ENCODE results near the gene NUDT1. TPM values are rescaled to one million over a fixed set of nuclear protein-coding genes. Genes with fewer than 3 reads are reported as not detected.

NUDT1 gene
- total and polyA plus RNA-seq, 7 experiments from 2014 or later, result 14.0 to 77.7 (median 22.7) TPM

GRCh38 chr7:2232766-2233520 lies 9.1 kb upstream of the NUDT1 start, which contains the start of gene MAD1L1:
Gene MAD1L1, minus strand, starts transcription at chr7:2232945. Its CDS starts 2,812 bp downstream, at chr7:2230133.
- Mint-ChIP-seq H3K36me3 (peaks cover 0 to 26% (median 4%) of the 10 kb centered on the region in 5 donors), H3K27ac (peak within 1 kb of the TSS; percentile 66 to 91 (median 86)), H3K4me3 (peak within 1 kb of the TSS; percentile 88 to 98 (median 95)), H3K9me3 (peaks cover 0 to 2% (median 0%) of the 10 kb centered on the region in 11 donors), H3K4me1 (peaks cover 16 to 58% (median 31%) of the 10 kb centered on the region in 7 donors), H3K27me3 (no peaks in the 10 kb centered on the region)
- intact Hi-C loops (cut with micrococcal nuclease), result loop anchor here (1.0 to 10.0 kb wide), 11 partner anchors 9 to 1188 kb away; partner anchors contain the start of genes EIF3B (in 2 of the 2), MRM2 (in 2 of the 2), NUDT1 (in 2 of the 2) and BRAT1 (in 1 of the 2)
- peaks cover 0 to 50% (median 0%) of the 10 kb centered on the region in 3 experiments for H3K36me3 ChIP-seq (ENCODE audit: control insufficient read depth in 2 of 3, insufficient read depth in 3 of 3, low read length in 3 of 3)
- H3K27me3 ChIP-seq (ENCODE audit: control insufficient read depth in 2 of 2, insufficient read depth in 2 of 2, low read length in 2 of 2), result no peaks in the 10 kb centered on the region
- ATAC-seq, result peak; percentile 90
- POLR2A ChIA-PET, result interaction anchor here (0.6 to 2.8 kb wide), 5 partner anchors 8 to 1869 kb away, joined by 3 to 12 read pairs (median 3); partner anchors contain the start of genes MRM2 and NUDT1
- peak within 1 kb of the TSS; percentile 80 for H3K27ac ChIP-seq (ENCODE audit: low read depth, low read length)
- CTCF ChIA-PET, result no interaction called here
- DNase-seq, result peak; percentile 75 to 90 (median 88)
- H3K9me3 ChIP-seq (ENCODE audit: control insufficient read depth in 2 of 3, low read length in 3 of 3), result no peaks in the 10 kb centered on the region
- H3K4me1 ChIP-seq (ENCODE audit: control insufficient read depth in 2 of 2, insufficient read depth in 2 of 2, low read length in 2 of 2), result peaks cover 13 to 27% of the 10 kb centered on the region in 2 donors
- peak within 1 kb of the TSS; percentile 99 for H3K4me3 ChIP-seq (ENCODE audit: low read length)

GRCh38 chr7:2233926-2234325 lies 8.1 kb upstream of the NUDT1 start:
- Histone ChIP-seq H3K27me3 (ENCODE audit: control insufficient read depth in 2 of 2, insufficient read depth in 2 of 2, low read length in 2 of 2) (no peaks in the 10 kb centered on the region), H3K4me1 (ENCODE audit: control insufficient read depth in 2 of 2, insufficient read depth in 2 of 2, low read length in 2 of 2) (peaks cover 13 to 27% of the 10 kb centered on the region in 2 donors), H3K36me3 (ENCODE audit: control insufficient read depth in 2 of 3, insufficient read depth in 3 of 3, low read length in 3 of 3) (peaks cover 0 to 54% (median 0%) of the 10 kb centered on the region in 3 experiments), H3K4me3 (ENCODE audit: low read length) (no peak overlapping the region), H3K27ac (ENCODE audit: low read depth, low read length) (no peak overlapping the region), H3K9me3 (ENCODE audit: control insufficient read depth in 2 of 3, low read length in 3 of 3) (no peaks in the 10 kb centered on the region)
- intact Hi-C loops (cut with micrococcal nuclease), result loop anchor here (1.0 to 10.0 kb wide), 7 partner anchors 120 to 1189 kb away; partner anchors contain the start of genes EIF3B (in 2 of the 2), BRAT1 (in 1 of the 2), GPR146 (in 1 of the 2) and IQCE (in 1 of the 2)
- H3K4me1 Mint-ChIP-seq, result peaks cover 16 to 56% (median 31%) of the 10 kb centered on the region in 7 donors
- H3K36me3 Mint-ChIP-seq, result peaks cover 0 to 25% (median 4%) of the 10 kb centered on the region in 5 donors
- H3K27ac Mint-ChIP-seq, result peak overlapping the region in 5 of 9 donors; percentile 18 to 78 (median 51)
- no peaks in the 10 kb centered on the region for H3K27me3 Mint-ChIP-seq
- ChIA-PET CTCF (no interaction called here), POLR2A (interaction anchor here (0.6 kb wide), 1 partner anchor 424 kb away, joined by 3 read pairs; no protein-coding TSS in a partner anchor)
- DNase-seq, result no peak
- ATAC-seq, result no peak
- H3K9me3 Mint-ChIP-seq, result peaks cover 0 to 2% (median 0%) of the 10 kb centered on the region in 11 donors
- peak overlapping the region in 9 of 10 donors; percentile 52 to 88 (median 66) for H3K4me3 Mint-ChIP-seq

- Mint-ChIP-seq H3K9me3 (peaks cover 0 to 2% (median 0%) of the 10 kb centered on the region in 11 donors), H3K4me3 (peak overlapping the region in 1 of 10 donors; percentile 38), H3K36me3 (peaks cover 0 to 18% (median 4%) of the 10 kb centered on the region in 5 donors), H3K27ac (peak overlapping the region in 3 of 9 donors; percentile 24 to 29 (median 25)), H3K27me3 (no peaks in the 10 kb centered on the region), H3K4me1 (peaks cover 6 to 39% (median 23%) of the 10 kb centered on the region in 7 donors)
- H3K4me1 ChIP-seq (ENCODE audit: control insufficient read depth in 2 of 2, insufficient read depth in 2 of 2, low read length in 2 of 2), result peaks cover 0 to 8% of the 10 kb centered on the region in 2 donors
- DNase-seq, result no peak
- peak; percentile 65 for ATAC-seq
- H3K27ac ChIP-seq (ENCODE audit: low read depth, low read length), result no peak overlapping the region
- no peaks in the 10 kb centered on the region for H3K27me3 ChIP-seq (ENCODE audit: control insufficient read depth in 2 of 2, insufficient read depth in 2 of 2, low read length in 2 of 2)
- intact Hi-C loops (cut with micrococcal nuclease), result loop anchor here in 1 of 2 donors (10.0 kb wide), 3 partner anchors 312 to 1192 kb away; partner anchors contain the start of genes GPR146 and PSMG3
- H3K36me3 ChIP-seq (ENCODE audit: control insufficient read depth in 2 of 3, insufficient read depth in 3 of 3, low read length in 3 of 3), result peaks cover 0 to 55% (median 0%) of the 10 kb centered on the region in 3 experiments
- no peaks in the 10 kb centered on the region for H3K9me3 ChIP-seq (ENCODE audit: control insufficient read depth in 2 of 3, low read length in 3 of 3)
- ChIA-PET POLR2A (no interaction called here), CTCF (no interaction called here)
- H3K4me3 ChIP-seq (ENCODE audit: low read length), result no peak overlapping the region
Measured at GRCh38 chr7:2237109-2237602, 4.9 kb upstream of the NUDT1 start.

- H3K4me3 ChIP-seq (ENCODE audit: low read length), result no peak overlapping the region
- no peak overlapping the region for H3K27ac ChIP-seq (ENCODE audit: low read depth, low read length)
- H3K9me3 ChIP-seq (ENCODE audit: control insufficient read depth in 2 of 3, low read length in 3 of 3), result no peaks in the 10 kb centered on the region
- Mint-ChIP-seq H3K4me1 (peaks cover 6 to 34% (median 20%) of the 10 kb centered on the region in 7 donors), H3K4me3 (peak overlapping the region in 2 of 10 donors; percentile 29 to 39), H3K9me3 (no peaks in the 10 kb centered on the region), H3K36me3 (peaks cover 0 to 18% (median 4%) of the 10 kb centered on the region in 5 donors), H3K27ac (no peak overlapping the region), H3K27me3 (no peaks in the 10 kb centered on the region)
- ChIA-PET CTCF (no interaction called here), POLR2A (interaction anchor here (1.4 kb wide), 1 partner anchor 11 kb away, joined by 3 read pairs; no protein-coding TSS in a partner anchor)
- H3K27me3 ChIP-seq (ENCODE audit: control insufficient read depth in 2 of 2, insufficient read depth in 2 of 2, low read length in 2 of 2), result no peaks in the 10 kb centered on the region
- H3K4me1 ChIP-seq (ENCODE audit: control insufficient read depth in 2 of 2, insufficient read depth in 2 of 2, low read length in 2 of 2), result peaks cover 0 to 5% of the 10 kb centered on the region in 2 donors
- peaks cover 0 to 51% (median 0%) of the 10 kb centered on the region in 3 experiments for H3K36me3 ChIP-seq (ENCODE audit: control insufficient read depth in 2 of 3, insufficient read depth in 3 of 3, low read length in 3 of 3)
- intact Hi-C loops (cut with micrococcal nuclease), result loop anchor here in 1 of 2 donors (10.0 kb wide), 3 partner anchors 314 to 1194 kb away; partner anchors contain the start of genes GPR146 and PSMG3
- DNase-seq (no peak), ATAC-seq (no peak)
Measured at GRCh38 chr7:2239242-2239641, 2.8 kb upstream of the NUDT1 start.

GRCh38 chr7:2242541-2243429 lies 759 bp downstream of the NUDT1 start:
- Histone ChIP-seq H3K4me3 (ENCODE audit: low read length) (peak overlapping the region; percentile 81), H3K9me3 (ENCODE audit: control insufficient read depth in 2 of 3, low read length in 3 of 3) (no peaks in the 10 kb centered on the region), H3K27me3 (ENCODE audit: control insufficient read depth in 2 of 2, insufficient read depth in 2 of 2, low read length in 2 of 2) (no peaks in the 10 kb centered on the region), H3K4me1 (ENCODE audit: control insufficient read depth in 2 of 2, insufficient read depth in 2 of 2, low read length in 2 of 2) (peaks cover 0 to 5% of the 10 kb centered on the region in 2 donors), H3K27ac (ENCODE audit: low read depth, low read length) (peak overlapping the region; percentile 86), H3K36me3 (ENCODE audit: control insufficient read depth in 2 of 3, insufficient read depth in 3 of 3, low read length in 3 of 3) (peaks cover 0 to 26% (median 0%) of the 10 kb centered on the region in 3 experiments)
- Mint-ChIP-seq H3K4me1 (peaks cover 6 to 32% (median 20%) of the 10 kb centered on the region in 7 donors), H3K27me3 (no peaks in the 10 kb centered on the region), H3K36me3 (peaks cover 0 to 5% (median 0%) of the 10 kb centered on the region in 5 donors), H3K4me3 (peak overlapping the region; percentile 84 to 98 (median 90)), H3K27ac (peak overlapping the region; percentile 83 to 98 (median 89)), H3K9me3 (peaks cover 0 to 2% (median 0%) of the 10 kb centered on the region in 11 donors)
- ChIA-PET POLR2A (interaction anchor here (1.5 kb wide), 1 partner anchor 111 kb away, joined by 6 read pairs; no protein-coding TSS in a partner anchor), CTCF (interaction anchor here (0.5 to 1.1 kb wide), 2 partner anchors 227 to 476 kb away, joined by 3 read pairs; no protein-coding TSS in a partner anchor)
- ATAC-seq (peak; percentile 47), DNase-seq (peak in 5 of 9 donors; percentile 12 to 24 (median 22))
- intact Hi-C loops (cut with micrococcal nuclease), result loop anchor here (1.0 to 10.0 kb wide), 4 partner anchors 10 to 298 kb away; partner anchors contain the start of genes MAD1L1 (in 2 of the 2) and SNX8 (in 1 of the 2)
